Effector memory CD8-positive, alpha-beta T cell (primary cell): Measurements from ENCODE around the gene GNPAT.
A peak's percentile ranks its signal among the peaks of the same experiment; 100 is the strongest.

Experiments
- ATAC-seq: fragments of 150-1000 bp; cut with Tn5 transposase; replicated peaks from 2 replicates; pipeline ENCODE4 v1.10.0; 2021; ENCODE audit warnings: mild to moderate bottlenecking, moderate library complexity
- DNase-seq, 3 experiments: peaks; one replicate each; pipeline ENCODE4 v3.0.0; 2021
- H3K27ac Mint-ChIP-seq, 2 donors: one replicate each; pipeline ENCODE4 v1.8.0; 2022; ENCODE audit warnings: mild to moderate bottlenecking in 2 of 2, mixed read lengths in 2 of 2, moderate library complexity in 2 of 2
- H3K27me3 Mint-ChIP-seq, 2 donors: one replicate each; pipeline ENCODE4 v1.8.0; 2022; ENCODE audit warnings: mixed read lengths in 2 of 2
- H3K36me3 Mint-ChIP-seq: one replicate; pipeline ENCODE4 v1.8.0; 2022; ENCODE audit warnings: mild to moderate bottlenecking, moderate library complexity, mixed read lengths; ENCODE audit not compliant: insufficient read depth
- H3K4me1 Mint-ChIP-seq, 2 donors: one replicate each; pipeline ENCODE4 v1.8.0; 2022; ENCODE audit warnings: low read depth in 2 of 2, mixed read lengths in 2 of 2
- H3K4me3 Mint-ChIP-seq, 2 donors: one replicate each; pipeline ENCODE4 v1.8.0; 2022; ENCODE audit warnings: mild to moderate bottlenecking in 2 of 2, mixed read lengths in 2 of 2, moderate library complexity in 2 of 2
- H3K9me3 Mint-ChIP-seq, 2 donors: one replicate each; pipeline ENCODE4 v1.8.0; 2022; ENCODE audit warnings: mixed read lengths in 2 of 2

Gene GNPAT

GRCh38 chr1:231238298-231238697, 2.7 kb upstream of the GNPAT start:
- peaks cover 41 to 61% of the 10 kb centered on the region in 2 donors for H3K4me1 Mint-ChIP-seq

GRCh38 chr1:231240531-231240882, 505 bp upstream of the GNPAT start:
- Mint-ChIP-seq H3K36me3 (peaks cover 47% of the 10 kb centered on the region), H3K4me3 (peak overlapping the region; percentile 97), H3K4me1 (peaks cover 46 to 62% of the 10 kb centered on the region in 2 donors), H3K27ac (peak overlapping the region; percentile 98 to 99), H3K27me3 (no peaks in the 10 kb centered on the region), H3K9me3 (no peaks in the 10 kb centered on the region)
- ATAC-seq (no peak), DNase-seq (no peak)

More at GRCh38 chr1:231238298-231238697, 2.7 kb upstream of the GNPAT start:
- H3K4me3 Mint-ChIP-seq = peak overlapping the region in 1 of 2 donors; percentile 16
- H3K9me3 Mint-ChIP-seq = no peaks in the 10 kb centered on the region
- ATAC-seq (no peak), DNase-seq (no peak)
- no peak overlapping the region for H3K27ac Mint-ChIP-seq
- peaks cover 44% of the 10 kb centered on the region for H3K36me3 Mint-ChIP-seq
- H3K27me3 Mint-ChIP-seq = no peaks in the 10 kb centered on the region

- ATAC-seq = no peak
These were observed 738 bp downstream of the GNPAT start for GRCh38 chr1:231241750-231242149.

GRCh38 chr1:231242516-231243198, 1.6 kb downstream of the GNPAT start:
- H3K36me3 Mint-ChIP-seq = peaks cover 35% of the 10 kb centered on the region

More at GRCh38 chr1:231241750-231242149, 738 bp downstream of the GNPAT start:
- DNase-seq = no peak
- H3K9me3 Mint-ChIP-seq = no peaks in the 10 kb centered on the region
- H3K4me3 Mint-ChIP-seq = peak overlapping the region; percentile 97
- peaks cover 44% of the 10 kb centered on the region for H3K36me3 Mint-ChIP-seq
- no peaks in the 10 kb centered on the region for H3K27me3 Mint-ChIP-seq
- peaks cover 42 to 56% of the 10 kb centered on the region in 2 donors for H3K4me1 Mint-ChIP-seq
- H3K27ac Mint-ChIP-seq = peak overlapping the region; percentile 98 to 99

GRCh38 chr1:231248778-231249177, 7.8 kb downstream of the GNPAT start:
- no peaks in the 10 kb centered on the region for H3K27me3 Mint-ChIP-seq
- H3K9me3 Mint-ChIP-seq = no peaks in the 10 kb centered on the region
- no peak overlapping the region for H3K4me3 Mint-ChIP-seq
- no peak overlapping the region for H3K27ac Mint-ChIP-seq
- no peak for DNase-seq
- ATAC-seq = no peak
- peaks cover 20% of the 10 kb centered on the region for H3K36me3 Mint-ChIP-seq
- peaks cover 17 to 50% of the 10 kb centered on the region in 2 donors for H3K4me1 Mint-ChIP-seq

More at GRCh38 chr1:231242516-231243198, 1.6 kb downstream of the GNPAT start:
- Mint-ChIP-seq H3K9me3 (no peaks in the 10 kb centered on the region), H3K4me1 (peaks cover 44 to 55% of the 10 kb centered on the region in 2 donors), H3K4me3 (peak overlapping the region; percentile 97), H3K27ac (peak overlapping the region in 1 of 2 donors; percentile 98), H3K27me3 (no peaks in the 10 kb centered on the region)
- DNase-seq (no peak), ATAC-seq (no peak)

GRCh38 chr1:231252336-231252735, 11.3 kb downstream of the GNPAT start:
- H3K9me3 Mint-ChIP-seq = peaks cover 0 to under 1% of the 10 kb centered on the region in 2 donors
- peaks cover 37% of the 10 kb centered on the region for H3K36me3 Mint-ChIP-seq
- peaks cover 3 to 40% of the 10 kb centered on the region in 2 donors for H3K4me1 Mint-ChIP-seq
- no peak overlapping the region for H3K27ac Mint-ChIP-seq
- DNase-seq (no peak), ATAC-seq (no peak)
- no peaks in the 10 kb centered on the region for H3K27me3 Mint-ChIP-seq
- no peak overlapping the region for H3K4me3 Mint-ChIP-seq

- Mint-ChIP-seq H3K4me1 (peaks cover 3 to 11% of the 10 kb centered on the region in 2 donors), H3K4me3 (no peak overlapping the region), H3K27ac (no peak overlapping the region), H3K9me3 (peaks cover 0 to 3% of the 10 kb centered on the region in 2 donors), H3K27me3 (no peaks in the 10 kb centered on the region), H3K36me3 (peaks cover 66% of the 10 kb centered on the region)
- ATAC-seq = no peak
- DNase-seq = no peak
These were observed 19.3 kb downstream of the GNPAT start for GRCh38 chr1:231260351-231260750.

- Mint-ChIP-seq H3K36me3 (peaks cover 77% of the 10 kb centered on the region), H3K27ac (no peak overlapping the region), H3K4me3 (no peak overlapping the region), H3K9me3 (no peaks in the 10 kb centered on the region), H3K27me3 (no peaks in the 10 kb centered on the region), H3K4me1 (peaks cover 2 to 6% of the 10 kb centered on the region in 2 donors)
- DNase-seq (no peak), ATAC-seq (no peak)
These were observed 23.6 kb downstream of the GNPAT start for GRCh38 chr1:231264642-231265041.

- Mint-ChIP-seq H3K36me3 (peaks cover 73% of the 10 kb centered on the region), H3K4me1 (peaks cover 2 to 6% of the 10 kb centered on the region in 2 donors), H3K9me3 (no peaks in the 10 kb centered on the region), H3K27ac (peak overlapping the region in 1 of 2 donors; percentile 71), H3K27me3 (no peaks in the 10 kb centered on the region), H3K4me3 (no peak overlapping the region)
- DNase-seq (no peak), ATAC-seq (no peak)
These were observed 24.4 kb downstream of the GNPAT start for GRCh38 chr1:231265379-231265778.

GRCh38 chr1:231266811-231267322, 25.9 kb downstream of the GNPAT start:
- Mint-ChIP-seq H3K4me3 (no peak overlapping the region), H3K27me3 (no peaks in the 10 kb centered on the region), H3K36me3 (peaks cover 62% of the 10 kb centered on the region), H3K9me3 (no peaks in the 10 kb centered on the region), H3K4me1 (peaks cover 2 to 6% of the 10 kb centered on the region in 2 donors), H3K27ac (no peak overlapping the region)
- ATAC-seq (no peak), DNase-seq (no peak)

GRCh38 chr1:231272173-231272572, 31.2 kb downstream of the GNPAT start:
- Mint-ChIP-seq H3K4me1 (no peaks in the 10 kb centered on the region), H3K27ac (no peak overlapping the region), H3K9me3 (no peaks in the 10 kb centered on the region), H3K27me3 (no peaks in the 10 kb centered on the region), H3K36me3 (peaks cover 35% of the 10 kb centered on the region), H3K4me3 (no peak overlapping the region)
- ATAC-seq = no peak
- DNase-seq = no peak

GRCh38 chr1:231272880-231273279, 31.9 kb downstream of the GNPAT start:
- ATAC-seq = no peak
- H3K27ac Mint-ChIP-seq = no peak overlapping the region
- H3K27me3 Mint-ChIP-seq = no peaks in the 10 kb centered on the region
- no peak for DNase-seq
- no peaks in the 10 kb centered on the region for H3K9me3 Mint-ChIP-seq
- no peak overlapping the region for H3K4me3 Mint-ChIP-seq
- H3K36me3 Mint-ChIP-seq = peaks cover 31% of the 10 kb centered on the region
- no peaks in the 10 kb centered on the region for H3K4me1 Mint-ChIP-seq

GRCh38 chr1:231274119-231274825, 33.3 kb downstream of the GNPAT start:
- H3K27ac Mint-ChIP-seq = no peak overlapping the region
- DNase-seq (no peak), ATAC-seq (no peak)
- H3K36me3 Mint-ChIP-seq = peaks cover 18% of the 10 kb centered on the region
- no peaks in the 10 kb centered on the region for H3K4me1 Mint-ChIP-seq
- H3K27me3 Mint-ChIP-seq = no peaks in the 10 kb centered on the region
- H3K4me3 Mint-ChIP-seq = no peak overlapping the region
- H3K9me3 Mint-ChIP-seq = no peaks in the 10 kb centered on the region
